NOMO-1 treated with DMSO at 0.1 percent for 48 hours (cell line): ENCODE measurements around the gene CACNA1I.

Source experiments
- DNase-seq: peaks from one replicate; lab custom pipeline; 2025; ENCODE audit not compliant: unreplicated experiment; lab: John Stamatoyannopoulos, UW

Gene CACNA1I

GRCh38 chr22:39646398-39647063, 76.0 kb downstream of the CACNA1I start:
- no peak for DNase-seq

- no peak for DNase-seq
Measured at GRCh38 chr22:39647836-39648629, 77.5 kb downstream of the CACNA1I start.

GRCh38 chr22:39648630-39648950, 78.0 kb downstream of the CACNA1I start:
- no peak for DNase-seq

GRCh38 chr22:39649500-39650089, 79.0 kb downstream of the CACNA1I start:
- no peak for DNase-seq

- no peak for DNase-seq
Measured at GRCh38 chr22:39651053-39651996, 80.8 kb downstream of the CACNA1I start.

GRCh38 chr22:39652990-39653786, 82.6 kb downstream of the CACNA1I start:
- DNase-seq: no peak

GRCh38 chr22:39653787-39654077, 83.2 kb downstream of the CACNA1I start:
- DNase-seq: no peak

- no peak for DNase-seq
Measured at GRCh38 chr22:39654131-39654926, 83.8 kb downstream of the CACNA1I start.

GRCh38 chr22:39655004-39655579, 84.5 kb downstream of the CACNA1I start:
- no peak for DNase-seq

- DNase-seq: no peak
Measured at GRCh38 chr22:39655831-39656230, 85.3 kb downstream of the CACNA1I start.

- no peak for DNase-seq
Measured at GRCh38 chr22:39656495-39657490, 86.2 kb downstream of the CACNA1I start.

GRCh38 chr22:39658367-39658766, 87.8 kb downstream of the CACNA1I start:
- peak; percentile 88 for DNase-seq

GRCh38 chr22:39658806-39659463, 88.4 kb downstream of the CACNA1I start:
- DNase-seq: no peak

- DNase-seq: no peak
Measured at GRCh38 chr22:39661501-39661841, 90.9 kb downstream of the CACNA1I start.

GRCh38 chr22:39661842-39662685, 91.5 kb downstream of the CACNA1I start:
- peak; percentile 11 for DNase-seq

GRCh38 chr22:39662686-39663052, 92.1 kb downstream of the CACNA1I start:
- no peak for DNase-seq

GRCh38 chr22:39663751-39664150, 93.2 kb downstream of the CACNA1I start:
- DNase-seq: no peak
